HepG2 (cell line): ENCODE results near the gene NBR1. TPM values are rescaled to one million over a fixed set of nuclear protein-coding genes. Genes with fewer than 3 reads are reported as not detected.

Source experiments
- FOXM1 ChIP-seq: sonication (generic); formaldehyde crosslinking; IDR thresholded peaks from 2 replicates; pipeline ENCODE4 v1.5.0; 2020; ENCODE audit warnings: missing genetic modification reagents
- GZF1 ChIP-seq: sonication (generic); formaldehyde crosslinking; IDR thresholded peaks from 2 replicates; pipeline ENCODE4 v1.5.1; 2020; ENCODE audit warnings: mild to moderate bottlenecking, missing genetic modification reagents
- MED13 ChIP-seq: sonication (generic); formaldehyde crosslinking; IDR thresholded peaks from 2 replicates; pipeline ENCODE4 v1.5.0; 2020; ENCODE audit warnings: missing genetic modification reagents
- MXD1 ChIP-seq: sonication (generic); formaldehyde crosslinking; IDR thresholded peaks from 2 replicates; pipeline ENCODE4 v1.4.0; 2020; ENCODE audit warnings: mild to moderate bottlenecking, missing genetic modification reagents
- TEAD2 ChIP-seq: sonication (generic); formaldehyde crosslinking; IDR thresholded peaks from 2 replicates; pipeline ENCODE4 v1.9.0; 2021; ENCODE audit warnings: missing genetic modification reagents
- TOE1 ChIP-seq: sonication (generic); formaldehyde crosslinking; IDR thresholded peaks from 2 replicates; pipeline ENCODE4 v1.4.0; 2020; ENCODE audit warnings: mild to moderate bottlenecking, missing genetic modification reagents
- ZBTB44 ChIP-seq: sonication (generic); formaldehyde crosslinking; IDR thresholded peaks from 2 replicates; pipeline ENCODE4 v1.4.0; 2020; ENCODE audit warnings: missing genetic modification reagents
- ZBTB49 ChIP-seq: sonication (generic); formaldehyde crosslinking; IDR thresholded peaks from 2 replicates; pipeline ENCODE4 v1.4.0; 2020; ENCODE audit warnings: missing genetic modification reagents, borderline replicate concordance
- ZC3H13 ChIP-seq: sonication (generic); formaldehyde crosslinking; IDR thresholded peaks from 2 replicates; pipeline ENCODE4 v1.8.1; 2023; ENCODE audit warnings: mild to moderate bottlenecking, missing genetic modification reagents, moderate library complexity
- ZNF10 ChIP-seq: sonication (generic); formaldehyde crosslinking; IDR thresholded peaks from 2 replicates; pipeline ENCODE4 v1.4.0; 2020; ENCODE audit warnings: mild to moderate bottlenecking, low read depth, missing genetic modification reagents, borderline replicate concordance
- ZNF160 ChIP-seq: sonication (generic); formaldehyde crosslinking; IDR thresholded peaks from 2 replicates; pipeline ENCODE4 v1.8.0; 2022; ENCODE audit warnings: mild to moderate bottlenecking, inconsistent platforms, missing genetic modification reagents
- ZNF335 ChIP-seq: sonication (generic); formaldehyde crosslinking; IDR thresholded peaks from 2 replicates; pipeline ENCODE4 v1.4.0; 2020; ENCODE audit warnings: missing genetic modification reagents
- ZNF775 ChIP-seq: sonication (generic); formaldehyde crosslinking; IDR thresholded peaks from 2 replicates; pipeline ENCODE4 v1.4.0; 2020; ENCODE audit warnings: missing genetic modification reagents, mild to moderate bottlenecking, moderate library complexity, borderline replicate concordance
- ZSCAN5A ChIP-seq: sonication (generic); formaldehyde crosslinking; IDR thresholded peaks from 2 replicates; pipeline ENCODE4 v1.8.0; 2022; ENCODE audit warnings: mild to moderate bottlenecking, missing genetic modification reagents, borderline replicate concordance
- polyA plus RNA-seq, 8 experiments: library from polyadenylated mRNA; depleted of rRNA in 3 of 8; stranded (reverse) in 7 of 8; unstranded in 1 of 8; fragments of >200 nt; fragmentation: Illumina TruSeq in 4 of 8; extraction: Trizol in 4 of 8; gene quantifications; 2 replicates each; pipeline versions ENCODE4 v1.2.1 to v1.2.3, GENCODE V29; 2011 to 2016; ENCODE audit warnings: low read depth in 4 of 8, missing spikeins in 1 of 8, mixed read lengths in 1 of 8; ENCODE audit not compliant: insufficient read depth in 1 of 8
- total RNA-seq, 5 experiments: library from RNA; depleted of rRNA; stranded (reverse); fragments of >200 nt; fragmentation: Illumina TruSeq; extraction: Trizol; gene quantifications; 2 replicates each; pipeline ENCODE4 v1.2.3, GENCODE V29; 2016; ENCODE audit warnings: low read depth in 1 of 5
- TF ChIP-seq, protein P1 (sequence below): sonication (generic); formaldehyde crosslinking; IDR thresholded peaks from 2 replicates; pipeline ENCODE4 v1.4.0; 2020; ENCODE audit warnings: missing genetic modification reagents
- TF ChIP-seq, protein P2 (sequence below): IDR thresholded peaks from 2 replicates; pipeline ENCODE4 v1.6.1; 2016
- TF ChIP-seq, protein P3 (sequence below): sonication (generic); formaldehyde crosslinking; IDR thresholded peaks from 2 replicates; pipeline ENCODE4 v1.4.0; 2020; ENCODE audit warnings: missing genetic modification reagents, low read depth, mild to moderate bottlenecking, borderline replicate concordance

The NBR1 gene
- total and polyA plus RNA-seq, 2 of the 13 experiments (the other 11 are each of a cell fraction or from before 2014, with no cell fraction given): 51.7 to 121 TPM

DNA sequence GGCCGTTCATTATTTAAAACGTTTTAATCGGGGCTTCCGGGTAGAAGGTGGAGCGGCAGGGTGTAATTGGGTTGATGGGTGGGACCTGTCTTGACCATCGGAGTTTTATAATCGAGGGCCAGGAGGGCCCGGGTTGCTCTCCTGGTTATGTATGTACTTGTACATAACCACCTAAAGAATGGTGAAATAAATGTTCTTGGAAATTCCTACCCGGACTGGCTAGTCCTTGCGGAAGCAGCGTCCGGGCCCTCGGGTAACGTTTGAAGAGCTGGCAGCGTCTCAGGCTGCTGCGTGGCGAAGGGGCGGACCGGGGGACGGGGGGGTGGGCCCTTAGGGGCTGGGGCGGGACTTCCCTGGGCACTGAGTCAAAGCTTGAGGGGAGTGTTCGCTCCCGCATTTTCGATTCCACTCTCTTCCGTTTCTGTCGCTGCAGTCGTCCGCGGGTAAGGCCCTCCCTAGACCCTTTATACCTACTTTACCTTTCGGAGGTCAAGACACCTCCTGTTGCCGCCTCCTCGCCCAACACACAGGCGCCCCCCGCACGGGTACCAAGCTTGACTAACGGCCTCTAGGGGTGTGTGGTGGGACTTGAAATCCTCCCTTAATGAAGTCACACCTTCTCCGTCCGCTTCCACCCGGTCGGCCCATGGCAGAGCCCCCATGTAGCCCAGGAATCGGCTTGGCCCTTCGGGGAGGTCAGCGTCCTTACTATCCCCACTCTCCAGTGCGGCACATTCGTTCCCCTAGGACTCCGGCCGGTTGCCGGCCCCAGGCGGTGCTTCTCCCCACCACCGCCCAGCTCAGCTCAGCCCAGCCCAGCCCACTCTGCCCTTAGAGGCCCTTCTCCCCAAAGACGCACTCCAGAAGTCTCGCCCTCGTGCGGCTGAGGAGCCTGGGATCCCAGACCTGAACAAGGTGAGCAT lies 40.7 kb downstream of the NBR1 start, which contains the start of gene TMEM106A (continued):
- TF ChIP-seq ZBTB49 (CRISPR knock-in tag): no peak; the same call in 1 of the 2 replicates
- TF ChIP-seq ZSCAN5A (CRISPR knock-in tag): 0 out of 2 replicates have a peak, but pooled peaks have one; percentile 11
- peak; percentile 59 for TF ChIP-seq MXD1 (CRISPR knock-in tag)
- TF ChIP-seq, protein P1, sequence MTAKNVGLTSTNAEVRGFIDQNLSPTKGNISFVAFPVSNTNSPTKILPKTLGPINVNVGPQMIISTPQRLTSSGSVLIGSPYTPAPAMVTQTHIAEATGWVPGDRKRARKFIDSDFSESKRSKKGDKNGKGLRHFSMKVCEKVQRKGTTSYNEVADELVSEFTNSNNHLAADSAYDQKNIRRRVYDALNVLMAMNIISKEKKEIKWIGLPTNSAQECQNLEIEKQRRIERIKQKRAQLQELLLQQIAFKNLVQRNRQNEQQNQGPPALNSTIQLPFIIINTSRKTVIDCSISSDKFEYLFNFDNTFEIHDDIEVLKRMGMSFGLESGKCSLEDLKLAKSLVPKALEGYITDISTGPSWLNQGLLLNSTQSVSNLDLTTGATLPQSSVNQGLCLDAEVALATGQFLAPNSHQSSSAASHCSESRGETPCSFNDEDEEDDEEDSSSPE (CRISPR knock-in tag): no peak
- TF ChIP-seq, protein P2, sequence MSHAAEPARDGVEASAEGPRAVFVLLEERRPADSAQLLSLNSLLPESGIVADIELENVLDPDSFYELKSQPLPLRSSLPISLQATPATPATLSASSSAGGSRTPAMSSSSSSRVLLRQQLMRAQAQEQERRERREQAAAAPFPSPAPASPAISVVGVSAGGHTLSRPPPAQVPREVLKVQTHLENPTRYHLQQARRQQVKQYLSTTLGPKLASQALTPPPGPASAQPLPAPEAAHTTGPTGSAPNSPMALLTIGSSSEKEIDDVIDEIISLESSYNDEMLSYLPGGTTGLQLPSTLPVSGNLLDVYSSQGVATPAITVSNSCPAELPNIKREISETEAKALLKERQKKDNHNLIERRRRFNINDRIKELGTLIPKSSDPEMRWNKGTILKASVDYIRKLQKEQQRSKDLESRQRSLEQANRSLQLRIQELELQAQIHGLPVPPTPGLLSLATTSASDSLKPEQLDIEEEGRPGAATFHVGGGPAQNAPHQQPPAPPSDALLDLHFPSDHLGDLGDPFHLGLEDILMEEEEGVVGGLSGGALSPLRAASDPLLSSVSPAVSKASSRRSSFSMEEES (CRISPR knock-in tag): no peak
- TF ChIP-seq ZNF775 (CRISPR knock-in tag): no peak
- TF ChIP-seq GZF1 (CRISPR knock-in tag): no peak
- no peak for TF ChIP-seq ZNF10 (CRISPR knock-in tag)
- no peak for TF ChIP-seq TOE1 (CRISPR knock-in tag)
- TF ChIP-seq MED13 (CRISPR knock-in tag): 0 out of 2 replicates have a peak, but pooled peaks have one; percentile 50
- TF ChIP-seq, protein P3, sequence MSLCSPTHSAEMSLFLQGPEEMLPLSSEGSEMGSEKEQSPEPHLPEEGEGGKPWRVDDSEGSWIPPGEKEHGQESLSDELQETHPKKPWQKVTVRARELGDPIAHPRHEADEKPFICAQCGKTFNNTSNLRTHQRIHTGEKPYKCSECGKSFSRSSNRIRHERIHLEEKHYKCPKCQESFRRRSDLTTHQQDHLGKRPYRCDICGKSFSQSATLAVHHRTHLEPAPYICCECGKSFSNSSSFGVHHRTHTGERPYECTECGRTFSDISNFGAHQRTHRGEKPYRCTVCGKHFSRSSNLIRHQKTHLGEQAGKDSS (CRISPR knock-in tag): no peak; the same call in 1 of the 2 replicates
- TF ChIP-seq ZC3H13 (CRISPR knock-in tag): no peak
- no peak for TF ChIP-seq ZNF160 (CRISPR knock-in tag)
- no peak for TF ChIP-seq FOXM1 (CRISPR knock-in tag)
- TF ChIP-seq ZBTB44 (CRISPR knock-in tag): no peak
- no peak for TF ChIP-seq TEAD2 (CRISPR knock-in tag)
- no peak for TF ChIP-seq ZNF335 (CRISPR knock-in tag)
